ENCODE results near the gene DAPK1.

- TF ChIP-seq CTCF (conservative IDR thresholded peaks at IDR 0.05 in 1 of 2, IDR thresholded peaks at IDR 0.05 in 1 of 2; ENCODE audit: extremely low read depth in 1 of 2, insufficient read depth in 1 of 2, low read depth in 1 of 2, low read length in 2 of 2) (no peak), EZH2 (IDR thresholded peaks at IDR 0.05; ENCODE audit: borderline replicate concordance, low read length) (no peak)
These were observed 244.2 kb downstream of the DAPK1 start for GRCh38 chr9:87741891-87742290.
